Right lobe of liver (tissue), 4 donors: Measurements from ENCODE around the gene CARD8.
"Not testable (repeated sequence)": the region's sequence is repeated elsewhere in the genome, so short reads cannot be mapped to it uniquely, and the experiment has no call there.

Experiments used
- CTCF ChIP-seq, 4 donors: fragments of 200-600 bp in 3 of 4; fragments of 450-650 bp in 1 of 4; IDR thresholded peaks; one replicate each; pipeline versions ENCODE4 v1.5.1 to v1.8.0; 2016 to 2022; ENCODE audit warnings: antibody characterized with exemption in 4 of 4, mild to moderate bottlenecking in 2 of 4
- POLR2A ChIP-seq: fragments of 450-650 bp; IDR thresholded peaks from one replicate; pipeline ENCODE4 v1.6.1; 2017; ENCODE audit warnings: antibody characterized with exemption, mild to moderate bottlenecking
- donor health status: DM: no; HTN: no; CAD: no.
- donor health status: DM: no; HTN: no; CAD: no.
- donor health status: DM: no; HTN: yes; CAD: no.

GRCh38 chr19:48241771-48242170 lies 13.9 kb downstream of the CARD8 start:
- not testable (repeated sequence) for TF ChIP-seq CTCF (IDR thresholded peaks at IDR 0.05); POLR2A
